OCI-LY7 (cell line): ENCODE measurements around the gene ERC1. TPM values are rescaled to one million over a fixed set of nuclear protein-coding genes. Genes with fewer than 3 reads are reported as not detected.

ENCODE experiments used
- BruUV-seq: library from RNA; stranded (reverse); fragments of 400-500 nt; replicated peaks from 2 replicates; lab custom pipeline; 2021; lab: Mats Ljungman, UMichigan
- CTCF ChIA-PET: fragments of 300-600 bp; sonication (Branson Sonifier 250); formaldehyde crosslinking; loops from one replicate; lab custom pipeline; 2022; ENCODE audit warnings: antibody characterized with exemption; ENCODE audit not compliant: unreplicated experiment; lab: Charles Lee
- POLR2A ChIA-PET: fragments of 300-600 bp; sonication (Branson Sonifier 250); formaldehyde crosslinking; loops from one replicate; lab custom pipeline; 2022; ENCODE audit warnings: antibody characterized with exemption; lab: Charles Lee
- DNase-seq: peaks from one replicate; pipeline ENCODE4 v3.0.0-alpha.2; 2015; ENCODE audit warnings: low spot score
- H2AFZ ChIP-seq: fragments of 200-600 bp; sonication (generic), shearing (Covaris generic); 2 replicates; pipeline ENCODE4 v1.6.1; 2014; ENCODE audit warnings: mild to moderate bottlenecking, antibody characterized with exemption, low read length, moderate library complexity
- H3K27ac ChIP-seq: fragments of 200-600 bp; sonication (generic); 2 replicates; pipeline ENCODE4 v1.5.1; 2014; ENCODE audit warnings: mixed run types, low read depth, mild to moderate bottlenecking, moderate library complexity, low read length, inconsistent platforms; ENCODE audit not compliant: poor library complexity, severe bottlenecking
- H3K36me3 ChIP-seq: fragments of 200-600 bp; sonication (generic); 2 replicates; pipeline ENCODE4 v1.6.1; 2014; ENCODE audit warnings: mild to moderate bottlenecking, antibody characterized with exemption, low read length, moderate library complexity, mixed read lengths; ENCODE audit not compliant: insufficient read depth
- H3K4me1 ChIP-seq: fragments of 200-600 bp; sonication (generic); 2 replicates; pipeline ENCODE4 v1.5.1; 2014; ENCODE audit warnings: mild to moderate bottlenecking, low read length; ENCODE audit not compliant: insufficient read depth, poor library complexity, severe bottlenecking
- H3K4me2 ChIP-seq: fragments of 200-600 bp; sonication (generic); 2 replicates; pipeline ENCODE4 v1.6.1; 2014; ENCODE audit warnings: mild to moderate bottlenecking, low read length
- H3K4me3 ChIP-seq: fragments of 200-600 bp; sonication (generic); 2 replicates; pipeline ENCODE4 v1.5.1; 2014; ENCODE audit warnings: mild to moderate bottlenecking, low read depth, low read length; ENCODE audit not compliant: poor library complexity, severe bottlenecking
- H3K79me2 ChIP-seq: fragments of 200-600 bp; sonication (generic); 2 replicates; pipeline ENCODE4 v1.6.1; 2016; ENCODE audit warnings: low read depth, mild to moderate bottlenecking, low read length, moderate library complexity, mixed read lengths; ENCODE audit not compliant: insufficient read depth
- H3K9me2 ChIP-seq: fragments of 200-600 bp; sonication (generic); 2 replicates; pipeline ENCODE4 v1.6.1; 2016; ENCODE audit warnings: mild to moderate bottlenecking, low read length, mixed read lengths; ENCODE audit not compliant: insufficient read depth
- H3K9me3 ChIP-seq: fragments of 200-600 bp; sonication (generic); 2 replicates; pipeline ENCODE4 v1.6.1; 2014; ENCODE audit warnings: mild to moderate bottlenecking, mixed run types, low read length, mixed read lengths
- H4K20me1 ChIP-seq: fragments of 200-600 bp; sonication (generic); 2 replicates; pipeline ENCODE4 v1.6.1; 2014; ENCODE audit warnings: mild to moderate bottlenecking, antibody characterized with exemption, low read length, moderate library complexity, mixed read lengths; ENCODE audit not compliant: insufficient read depth
- CTCF ChIP-seq: fragments of 200-600 bp; sonication (generic); conservative IDR thresholded peaks from 2 replicates; pipeline ENCODE4 v1.5.1; 2014; ENCODE audit warnings: mild to moderate bottlenecking, antibody characterized with exemption, low read length, moderate library complexity, mixed read lengths
- EZH2phosphoT487 ChIP-seq: fragments of 200-600 bp; sonication (generic); IDR thresholded peaks from 2 replicates; pipeline ENCODE4 v1.6.1; 2018; ENCODE audit warnings: low read depth, borderline replicate concordance, mild to moderate bottlenecking, mixed run types, antibody characterized with exemption, low read length, moderate library complexity, mixed read lengths
- intact Hi-C: fragments of 100-400 bp; cut with micrococcal nuclease; formaldehyde crosslinking; loops from one replicate; pipeline ENCODE4 v1.10.0; 2022; ENCODE audit not compliant: unreplicated experiment
- total RNA-seq, 2 experiments: library from RNA; depleted of rRNA in 1 of 2; stranded (reverse); fragments of >200 nt in 1 of 2; shearing (Covaris generic) in 1 of 2; gene quantifications; 2 replicates each; pipeline ENCODE4 v1.2.3, GENCODE V29; 2014 to 2022

ERC1 gene
- total RNA-seq, 2 experiments from 2014 or later: 26.9 to 86.9 TPM

- Histone ChIP-seq H3K36me3 (no peaks in the 10 kb centered on the region), H3K4me3 (no peak overlapping the region), H4K20me1 (no peaks in the 10 kb centered on the region), H3K9me2 (no peaks in the 10 kb centered on the region), H3K9me3 (no peaks in the 10 kb centered on the region), H3K4me1 (no peaks in the 10 kb centered on the region), H3K4me2 (no peak overlapping the region), H2AFZ (no peak overlapping the region), H3K27ac (no peak overlapping the region), H3K79me2 (no peaks in the 10 kb centered on the region)
- intact Hi-C loops: no loop called here
- no peak for DNase-seq
- CTCF ChIA-PET: no interaction called here
- BruUV-seq: no TSS peak
- no peak for TF ChIP-seq EZH2phosphoT487
- TF ChIP-seq CTCF: no peak
- POLR2A ChIA-PET: interaction anchor here (0.6 to 0.8 kb wide), 3 partner anchors 28 to 241 kb away, joined by 3 to 4 read pairs (median 3); no protein-coding TSS in a partner anchor
Observed at GRCh38 chr12:1356285-1356684, 365.3 kb downstream of the ERC1 start.

GRCh38 chr12:1357171-1357570 lies 366.1 kb downstream of the ERC1 start:
- H3K36me3 ChIP-seq: no peaks in the 10 kb centered on the region
- TF ChIP-seq EZH2phosphoT487 (no peak), CTCF (no peak)
- no peak overlapping the region for H3K4me3 ChIP-seq
- no peaks in the 10 kb centered on the region for H4K20me1 ChIP-seq
- no peak overlapping the region for H3K4me2 ChIP-seq
- no TSS peak for BruUV-seq
- CTCF ChIA-PET: no interaction called here
- no peak for DNase-seq
- POLR2A ChIA-PET: interaction anchor here (0.8 kb wide), 1 partner anchor 27 kb away, joined by 4 read pairs; no protein-coding TSS in a partner anchor
- H3K4me1 ChIP-seq: no peaks in the 10 kb centered on the region
- intact Hi-C loops: no loop called here
- H3K27ac ChIP-seq: no peak overlapping the region
- H3K9me2 ChIP-seq: no peaks in the 10 kb centered on the region
- no peaks in the 10 kb centered on the region for H3K9me3 ChIP-seq
- H3K79me2 ChIP-seq: no peaks in the 10 kb centered on the region
- H2AFZ ChIP-seq: no peak overlapping the region

- H3K9me3 ChIP-seq: no peaks in the 10 kb centered on the region
- H4K20me1 ChIP-seq: no peaks in the 10 kb centered on the region
- DNase-seq: no peak
- intact Hi-C loops: no loop called here
- no peak overlapping the region for H3K4me3 ChIP-seq
- H3K4me1 ChIP-seq: no peaks in the 10 kb centered on the region
- H3K4me2 ChIP-seq: no peak overlapping the region
- POLR2A ChIA-PET: interaction anchor here (0.7 kb wide), 1 partner anchor 20 kb away, joined by 3 read pairs; no protein-coding TSS in a partner anchor
- TF ChIP-seq EZH2phosphoT487: no peak
- no peak for TF ChIP-seq CTCF
- no TSS peak for BruUV-seq
- no peaks in the 10 kb centered on the region for H3K9me2 ChIP-seq
- H3K36me3 ChIP-seq: no peaks in the 10 kb centered on the region
- H3K79me2 ChIP-seq: no peaks in the 10 kb centered on the region
- no peak overlapping the region for H3K27ac ChIP-seq
- CTCF ChIA-PET: no interaction called here
- H2AFZ ChIP-seq: no peak overlapping the region
Observed at GRCh38 chr12:1357711-1358110, 366.7 kb downstream of the ERC1 start.
